Prostate gland (tissue), 2 donors: ENCODE results near the gene AFF3. TPM values are rescaled to one million over a fixed set of nuclear protein-coding genes. Genes with fewer than 3 reads are reported as not detected.

Experiments used
- DNase-seq: peaks from one replicate; pipeline ENCODE4 v3.0.0-alpha.2; 2019; ENCODE audit warnings: low spot score
- H3K27ac ChIP-seq, 2 donors: fragments of 200-600 bp; sonication (generic); 2 replicates each; pipeline ENCODE4 v1.5.1; 2017 to 2019
- H3K27me3 ChIP-seq: fragments of 200-600 bp; sonication (generic); replicated peaks from 2 replicates; pipeline ENCODE4 v1.5.1; 2019; ENCODE audit not compliant: insufficient read depth
- H3K36me3 ChIP-seq, 2 donors: fragments of 200-600 bp; sonication (generic); 1 replicate in 1 of 2; 2 replicates in 1 of 2; pipeline versions ENCODE4 v1.5.1 to v1.8.1; 2017 to 2019
- H3K4me1 ChIP-seq: fragments of 200-600 bp; sonication (generic); replicated peaks from 2 replicates; pipeline ENCODE4 v1.5.1; 2019
- H3K4me3 ChIP-seq, 2 donors: fragments of 200-600 bp; sonication (generic); 2 replicates each; pipeline ENCODE4 v1.5.1; 2017 to 2019
- H3K9me3 ChIP-seq: fragments of 200-600 bp; sonication (generic); 2 replicates; pipeline ENCODE4 v1.5.1; 2017
- POLR2A ChIP-seq: fragments of 450-650 bp; IDR thresholded peaks from one replicate; pipeline ENCODE4 v1.6.1; 2016; ENCODE audit warnings: antibody characterized with exemption, mild to moderate bottlenecking
- POLR2AphosphoS5 ChIP-seq: sonication (generic); formaldehyde crosslinking; IDR thresholded peaks from one replicate; pipeline ENCODE4 v1.6.1; 2017; ENCODE audit warnings: antibody characterized with exemption
- WGBS: methylation state at CpG from one replicate; pipeline ENCODE4 v1.1.5; 2018; 5-methylcytosine and 5-hydroxymethylcytosine counted together
- intact Hi-C: fragments of 100-400 bp; cut with DNase I; formaldehyde crosslinking; loops from one replicate; pipeline ENCODE4 v1.14.2; 2022
- total RNA-seq, 2 donors: library from RNA; depleted of rRNA; stranded (reverse); fragments of >200 nt; gene quantifications; one replicate each; pipeline ENCODE4 v1.1.0, GENCODE V29; 2016
- TF ChIP-seq, protein P1 (sequence below), 4 experiments: fragments of 200-600 bp in 2 of 4; fragments of 450-650 bp in 2 of 4; sonication (generic) in 2 of 4; IDR thresholded peaks; 1 replicate in 3 of 4; 2 replicates in 1 of 4; pipeline ENCODE4 v1.5.1; 2016 to 2019; ENCODE audit warnings: antibody characterized with exemption in 4 of 4, mild to moderate bottlenecking in 2 of 4, moderate library complexity in 2 of 4

The AFF3 gene
- total RNA-seq, 2 donors from 2014 or later = 74.4 to 113 TPM

- no peak for DNase-seq
- Histone ChIP-seq H3K9me3 (no peaks in the 10 kb centered on the region), H3K36me3 (no peaks in the 10 kb centered on the region), H3K4me1 (no peaks in the 10 kb centered on the region), H3K4me3 (no peak overlapping the region), H3K27me3 (no peaks in the 10 kb centered on the region), H3K27ac (no peak overlapping the region)
- intact Hi-C loops = no loop called here
- TF ChIP-seq, protein P1, sequence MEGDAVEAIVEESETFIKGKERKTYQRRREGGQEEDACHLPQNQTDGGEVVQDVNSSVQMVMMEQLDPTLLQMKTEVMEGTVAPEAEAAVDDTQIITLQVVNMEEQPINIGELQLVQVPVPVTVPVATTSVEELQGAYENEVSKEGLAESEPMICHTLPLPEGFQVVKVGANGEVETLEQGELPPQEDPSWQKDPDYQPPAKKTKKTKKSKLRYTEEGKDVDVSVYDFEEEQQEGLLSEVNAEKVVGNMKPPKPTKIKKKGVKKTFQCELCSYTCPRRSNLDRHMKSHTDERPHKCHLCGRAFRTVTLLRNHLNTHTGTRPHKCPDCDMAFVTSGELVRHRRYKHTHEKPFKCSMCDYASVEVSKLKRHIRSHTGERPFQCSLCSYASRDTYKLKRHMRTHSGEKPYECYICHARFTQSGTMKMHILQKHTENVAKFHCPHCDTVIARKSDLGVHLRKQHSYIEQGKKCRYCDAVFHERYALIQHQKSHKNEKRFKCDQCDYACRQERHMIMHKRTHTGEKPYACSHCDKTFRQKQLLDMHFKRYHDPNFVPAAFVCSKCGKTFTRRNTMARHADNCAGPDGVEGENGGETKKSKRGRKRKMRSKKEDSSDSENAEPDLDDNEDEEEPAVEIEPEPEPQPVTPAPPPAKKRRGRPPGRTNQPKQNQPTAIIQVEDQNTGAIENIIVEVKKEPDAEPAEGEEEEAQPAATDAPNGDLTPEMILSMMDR (IDR thresholded peaks at IDR 0.05) = no peak
- no peak for TF ChIP-seq POLR2A
- no peak for TF ChIP-seq POLR2AphosphoS5
- WGBS = 79% methylated on average over 3 of the region's 3 CpGs
These were observed 99.8 kb downstream of the AFF3 start for GRCh38 chr2:100042562-100042961.

DNA sequence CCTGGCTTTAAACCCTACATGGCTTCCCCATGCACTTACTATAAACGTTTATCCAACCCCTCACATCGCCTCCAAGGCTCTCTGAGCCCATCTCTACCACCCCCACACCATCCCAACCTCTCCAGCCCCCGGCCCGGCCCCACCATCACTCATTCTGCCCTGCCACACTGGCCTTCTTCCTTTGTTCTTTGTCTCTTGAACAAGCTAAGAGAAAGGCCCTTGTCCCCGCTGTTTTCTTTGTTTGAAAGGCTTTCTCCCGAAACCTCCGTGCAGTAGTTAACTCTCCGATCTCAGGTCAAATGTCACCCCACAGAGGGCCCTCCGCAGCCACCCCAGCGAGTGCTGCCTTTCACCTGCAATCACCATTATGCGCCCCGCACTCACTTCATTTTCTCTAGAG is 100.4 kb downstream of the AFF3 start:
- no peak for TF ChIP-seq POLR2AphosphoS5
- TF ChIP-seq, protein P1 (IDR thresholded peaks at IDR 0.05) = no peak
- no peak for TF ChIP-seq POLR2A
- no peaks in the 10 kb centered on the region for H3K36me3 ChIP-seq
- WGBS = 87% methylated on average over 12 of the region's 12 CpGs
- DNase-seq = no peak
- no peak overlapping the region for H3K4me3 ChIP-seq
- H3K27me3 ChIP-seq = no peaks in the 10 kb centered on the region
- intact Hi-C loops = no loop called here
- no peaks in the 10 kb centered on the region for H3K4me1 ChIP-seq
- H3K9me3 ChIP-seq = no peaks in the 10 kb centered on the region
- no peak overlapping the region for H3K27ac ChIP-seq

DNA sequence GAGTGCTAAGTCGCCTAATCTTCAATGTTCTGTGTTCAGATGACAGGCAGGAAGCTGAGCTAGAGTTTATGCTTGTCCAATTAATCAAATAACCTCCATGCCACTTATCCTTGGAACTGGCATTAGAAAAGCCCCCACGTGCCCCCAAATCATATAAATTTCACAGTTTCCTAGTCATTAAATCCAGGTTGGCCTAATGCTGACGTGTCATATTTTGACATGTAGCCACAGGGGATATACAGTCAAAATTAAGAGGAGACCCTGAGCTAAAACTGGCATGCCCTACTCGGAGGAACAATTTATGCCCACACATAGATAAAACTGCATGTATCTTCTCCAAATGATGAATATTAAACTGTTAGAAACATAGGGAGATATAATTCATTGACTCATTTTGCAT is 101.0 kb downstream of the AFF3 start:
- 93% methylated on average over 4 of the region's 4 CpGs for WGBS
- intact Hi-C loops = no loop called here

DNA sequence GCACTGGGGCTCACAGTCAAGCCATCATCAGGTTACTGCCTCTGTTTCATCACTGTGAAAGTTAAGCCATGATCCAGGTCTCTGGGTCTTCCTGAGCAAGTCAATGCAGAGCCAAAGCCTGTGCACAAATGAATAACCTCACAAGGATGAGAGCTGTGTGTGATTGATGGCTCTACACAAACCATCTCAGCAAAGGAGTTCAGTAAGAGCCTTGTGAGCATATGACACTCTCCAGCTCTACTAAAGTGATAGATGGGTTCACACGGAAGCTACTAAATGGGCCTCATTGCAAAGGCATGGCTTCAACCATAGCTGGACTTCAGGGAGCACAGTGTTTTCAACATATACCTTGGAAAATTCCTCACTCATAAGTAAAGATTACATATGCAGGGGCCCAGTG is 101.5 kb downstream of the AFF3 start:
- Histone ChIP-seq H3K27ac (no peak overlapping the region), H3K9me3 (no peaks in the 10 kb centered on the region), H3K4me1 (no peaks in the 10 kb centered on the region), H3K4me3 (no peak overlapping the region), H3K27me3 (no peaks in the 10 kb centered on the region), H3K36me3 (no peaks in the 10 kb centered on the region)
- TF ChIP-seq, protein P1 (IDR thresholded peaks at IDR 0.05) = no peak
- no peak for TF ChIP-seq POLR2A
- TF ChIP-seq POLR2AphosphoS5 = no peak
- intact Hi-C loops = no loop called here
- no peak for DNase-seq
- WGBS = 100% methylated on average over 1 of the region's 1 CpG

More for the DNA sequence above, 101.0 kb downstream of the AFF3 start:
- Histone ChIP-seq H3K9me3 (no peaks in the 10 kb centered on the region), H3K36me3 (no peaks in the 10 kb centered on the region), H3K4me3 (no peak overlapping the region), H3K27me3 (no peaks in the 10 kb centered on the region), H3K4me1 (no peaks in the 10 kb centered on the region), H3K27ac (no peak overlapping the region)
- no peak for TF ChIP-seq POLR2A
- TF ChIP-seq, protein P1 (IDR thresholded peaks at IDR 0.05) = no peak
- TF ChIP-seq POLR2AphosphoS5 = no peak
- no peak for DNase-seq

DNA sequence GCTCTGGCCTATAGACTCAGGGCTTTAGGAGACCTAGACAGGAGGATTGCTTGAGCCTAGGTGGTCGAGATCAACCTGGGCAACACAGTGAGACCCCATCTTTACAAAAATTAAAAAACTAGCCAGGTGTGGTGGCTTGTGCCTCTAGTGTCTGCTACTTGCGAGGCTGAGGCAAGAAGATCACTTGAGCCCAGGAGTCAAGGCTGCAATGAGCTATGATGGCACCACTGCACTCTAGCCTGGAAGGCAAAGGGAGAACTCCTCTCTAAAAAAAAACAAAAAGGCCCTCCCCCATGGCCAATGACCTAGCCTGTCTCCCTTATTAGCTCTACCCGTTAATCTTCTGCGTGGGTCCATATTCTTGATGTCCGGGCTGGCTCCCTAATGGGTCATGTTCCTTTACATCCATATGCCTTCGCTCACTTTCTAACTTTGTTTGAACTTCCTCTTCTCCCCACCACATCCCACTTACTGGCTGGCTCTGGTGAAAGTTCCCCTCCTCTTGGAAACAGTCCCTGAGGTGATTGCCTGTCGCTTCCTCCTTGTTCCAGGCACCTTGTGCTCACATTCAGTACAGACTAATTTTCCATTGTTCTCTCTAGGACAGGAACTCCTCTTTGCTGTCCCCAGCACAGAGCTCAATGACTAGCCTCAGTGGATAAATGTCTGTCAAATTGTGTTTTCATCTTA is 103.0 kb downstream of the AFF3 start:
- no peaks in the 10 kb centered on the region for H3K27me3 ChIP-seq
- no peak overlapping the region for H3K27ac ChIP-seq
- WGBS = 84% methylated on average over 7 of the region's 7 CpGs
- no peaks in the 10 kb centered on the region for H3K4me1 ChIP-seq
- H3K4me3 ChIP-seq = no peak overlapping the region
- intact Hi-C loops = no loop called here
- no peaks in the 10 kb centered on the region for H3K36me3 ChIP-seq
- TF ChIP-seq POLR2AphosphoS5 (no peak), POLR2A (no peak)
- TF ChIP-seq, protein P1 (IDR thresholded peaks at IDR 0.05) = no peak
- DNase-seq = no peak
- no peaks in the 10 kb centered on the region for H3K9me3 ChIP-seq
